Measurements from ENCODE around the gene CDH4. TPM values are rescaled to one million over a fixed set of nuclear protein-coding genes. Genes with fewer than 3 reads are reported as not detected.

Gene CDH4
- total RNA-seq, 2 donors from 2014 or later, result 0.07 to 0.94 TPM

- Histone ChIP-seq H3K27me3 (no peaks in the 10 kb centered on the region), H3K36me3 (no peaks in the 10 kb centered on the region), H3K27ac (no peak overlapping the region), H3K9me3 (peaks cover 0 to 8% of the 10 kb centered on the region in 2 donors), H3K4me1 (no peaks in the 10 kb centered on the region), H3K4me3 (no peak overlapping the region)
- no peak for DNase-seq (ENCODE audit: low spot score)
- no peak for TF ChIP-seq CTCF (IDR thresholded peaks at IDR 0.05)
Observed at GRCh38 chr20:61745397-61746146, 493.5 kb downstream of the CDH4 start.

DNA sequence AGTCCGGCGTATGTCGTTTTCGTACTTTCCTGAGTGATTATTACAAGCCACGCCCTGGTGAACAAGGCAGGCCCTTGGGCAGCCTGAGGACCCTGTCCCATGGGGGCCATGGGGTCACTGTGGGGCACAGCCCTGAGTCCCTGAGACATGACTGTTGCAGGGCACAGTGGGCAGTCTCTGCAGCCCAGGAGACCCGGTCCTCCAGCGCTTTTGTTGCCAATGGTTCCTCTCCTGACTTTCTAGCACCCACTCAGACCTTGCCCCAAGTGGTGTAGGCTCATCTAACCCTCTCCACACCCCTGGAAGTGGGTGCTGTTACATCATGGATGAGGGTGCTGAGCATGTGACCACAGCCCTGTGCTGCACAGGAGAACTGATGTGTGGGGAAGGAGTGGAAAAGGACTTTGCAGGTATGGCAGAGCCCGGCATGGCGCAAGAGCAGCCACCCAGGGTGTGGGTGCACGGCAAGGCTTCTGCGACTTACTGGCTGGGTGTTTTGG, 494.1 kb downstream of the CDH4 start:
- no peak for DNase-seq (ENCODE audit: low spot score)
- no peak for TF ChIP-seq CTCF (IDR thresholded peaks at IDR 0.05)
- no peaks in the 10 kb centered on the region for H3K36me3 ChIP-seq
- H3K4me1 ChIP-seq, result no peaks in the 10 kb centered on the region
- no peak overlapping the region for H3K4me3 ChIP-seq
- no peak overlapping the region for H3K27ac ChIP-seq
- H3K27me3 ChIP-seq, result no peaks in the 10 kb centered on the region
- peaks cover 0 to 14% of the 10 kb centered on the region in 2 donors for H3K9me3 ChIP-seq

DNA sequence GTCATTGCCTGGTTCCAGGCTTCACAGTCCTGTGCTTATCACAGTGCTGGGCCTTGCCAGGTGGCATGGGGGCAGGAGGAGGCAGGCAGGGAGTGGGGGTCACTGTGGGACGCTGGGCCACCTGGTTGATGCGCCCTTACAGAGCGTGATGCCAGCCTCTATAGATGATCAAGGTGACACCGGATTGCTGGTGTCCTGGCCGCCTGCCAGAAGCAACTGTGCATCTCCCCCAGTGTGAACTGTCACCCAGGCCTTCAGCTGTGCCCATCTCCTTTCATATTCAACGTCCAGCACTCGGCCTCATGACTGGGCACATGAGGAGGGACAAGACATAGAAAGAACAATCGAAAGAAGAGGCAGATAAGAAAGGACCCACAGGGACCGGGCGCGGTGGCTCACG, 494.7 kb downstream of the CDH4 start:
- no peaks in the 10 kb centered on the region for H3K27me3 ChIP-seq
- TF ChIP-seq CTCF (IDR thresholded peaks at IDR 0.05), result no peak
- no peaks in the 10 kb centered on the region for H3K4me1 ChIP-seq
- DNase-seq (ENCODE audit: low spot score), result no peak
- H3K36me3 ChIP-seq, result no peaks in the 10 kb centered on the region
- H3K9me3 ChIP-seq, result peaks cover 0 to 20% of the 10 kb centered on the region in 2 donors
- no peak overlapping the region for H3K27ac ChIP-seq
- no peak overlapping the region for H3K4me3 ChIP-seq

DNA sequence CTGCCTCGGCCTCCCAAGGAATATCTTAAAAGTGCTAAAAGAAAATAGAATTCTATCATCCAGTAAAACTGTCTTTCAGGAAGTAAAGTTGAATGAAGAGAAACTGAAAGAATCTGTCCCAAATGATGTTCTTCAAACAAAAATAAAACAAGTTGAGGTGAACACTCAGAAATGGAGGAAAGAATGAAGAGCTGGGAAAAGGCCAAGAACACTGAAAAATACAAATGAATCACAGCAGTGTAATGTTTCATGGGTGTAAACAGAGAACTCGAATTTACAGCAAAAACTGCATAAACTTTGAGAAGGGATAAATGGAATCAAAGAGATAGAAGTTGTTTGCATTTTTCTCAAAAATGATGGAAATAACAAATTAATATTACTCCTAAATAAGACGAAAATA, 496.3 kb downstream of the CDH4 start:
- H3K9me3 ChIP-seq, result peaks cover 0 to 21% of the 10 kb centered on the region in 2 donors
- no peaks in the 10 kb centered on the region for H3K4me1 ChIP-seq
- H3K27me3 ChIP-seq, result no peaks in the 10 kb centered on the region
- H3K4me3 ChIP-seq, result no peak overlapping the region
- no peak for DNase-seq (ENCODE audit: low spot score)
- H3K27ac ChIP-seq, result no peak overlapping the region
- TF ChIP-seq CTCF (IDR thresholded peaks at IDR 0.05), result no peak
- H3K36me3 ChIP-seq, result no peaks in the 10 kb centered on the region

- peaks cover 0 to 21% of the 10 kb centered on the region in 2 donors for H3K9me3 ChIP-seq
- H3K4me1 ChIP-seq, result no peaks in the 10 kb centered on the region
- no peak overlapping the region for H3K4me3 ChIP-seq
- DNase-seq (ENCODE audit: low spot score), result no peak
- TF ChIP-seq CTCF (IDR thresholded peaks at IDR 0.05), result no peak
- H3K27ac ChIP-seq, result no peak overlapping the region
- no peaks in the 10 kb centered on the region for H3K27me3 ChIP-seq
- no peaks in the 10 kb centered on the region for H3K36me3 ChIP-seq
Observed at GRCh38 chr20:61749406-61750075, 497.5 kb downstream of the CDH4 start.
